ENCODE data around the gene TFF2. TPM values are rescaled to one million over a fixed set of nuclear protein-coding genes. Genes with fewer than 3 reads are reported as not detected.

The TFF2 gene
- total and polyA plus RNA-seq, 2 of the 4 experiments (the other 2 are of a cell fraction): not detected

- H2AK9ac ChIP-seq (replicated peaks; ENCODE audit: low read depth, low read length, poor library complexity): no peak overlapping the region
- H2AFZ ChIP-seq (replicated peaks; ENCODE audit: low read length, poor library complexity): no peak overlapping the region
- H3K4ac ChIP-seq (ENCODE audit: low read depth, low read length): no peak overlapping the region
- no peak overlapping the region for H2BK120ac ChIP-seq (ENCODE audit: low read depth, low read length)
- H4K91ac ChIP-seq (ENCODE audit: insufficient read depth, low read depth, low read length): no peak overlapping the region
- dilution Hi-C loops (cut with HindIII; ENCODE audit: low sequenced_read_pairs, unreplicated experiment) (no loop called here), intact Hi-C loops (cut with micrococcal nuclease) (no loop called here), in situ Hi-C loops (cut with MboI; ENCODE audit: low sequenced_read_pairs) (no loop called here)
- no peak for ATAC-seq (ENCODE audit: low read depth)
- no peak overlapping the region for H3K27ac ChIP-seq (ENCODE audit: insufficient read depth, low read length)
- ChIA-PET POLR2A (ENCODE audit: unreplicated experiment) (no interaction called here), CTCF (no interaction called here)
- TF ChIP-seq CHD1 (IDR thresholded peaks at IDR 0.05; ENCODE audit: low read depth, low read length): no peak
- no peak for TF ChIP-seq NFE2L2 (IDR thresholded peaks at IDR 0.05; ENCODE audit: low read depth, low read length)
- no peak for TF ChIP-seq RCOR1 (IDR thresholded peaks at IDR 0.05; ENCODE audit: insufficient replicate concordance, low read length)
- TF ChIP-seq CTCF (conservative IDR thresholded peaks at IDR 0.05; ENCODE audit: low read depth, low read length): no peak
- no peak for TF ChIP-seq MAFK (IDR thresholded peaks at IDR 0.05; ENCODE audit: low read depth, low read length)
- TF ChIP-seq RAD21 (IDR thresholded peaks at IDR 0.05; ENCODE audit: low read length): no peak
- no peak for TF ChIP-seq MXI1 (IDR thresholded peaks at IDR 0.05; ENCODE audit: borderline replicate concordance, low read depth, low read length)
- TF ChIP-seq ELK1 (IDR thresholded peaks at IDR 0.05; ENCODE audit: borderline replicate concordance, low read depth, low read length): no peak
- no peak for TF ChIP-seq POLR2A (IDR thresholded peaks at IDR 0.05; ENCODE audit: low read depth, low read length)
- no peak for TF ChIP-seq RFX5 (IDR thresholded peaks at IDR 0.05; ENCODE audit: low read depth, low read length)
- no peak for TF ChIP-seq BHLHE40 (IDR thresholded peaks at IDR 0.05; ENCODE audit: low read depth, low read length)
- no peak for TF ChIP-seq USF2 (IDR thresholded peaks at IDR 0.05; ENCODE audit: low read depth, low read length)
- TF ChIP-seq FOS (IDR thresholded peaks at IDR 0.05; ENCODE audit: low read depth, low read length): no peak
- no peak for TF ChIP-seq SMC3 (IDR thresholded peaks at IDR 0.05; ENCODE audit: low read depth, low read length)
- TF ChIP-seq MAZ (IDR thresholded peaks at IDR 0.05; ENCODE audit: borderline replicate concordance, low read depth, low read length): no peak
- TF ChIP-seq CEBPB (IDR thresholded peaks at IDR 0.05; ENCODE audit: low read depth, low read length): no peak
- no peaks in the 10 kb centered on the region for H4K20me1 ChIP-seq (ENCODE audit: insufficient read depth, low read length)
- no peak overlapping the region for H3K4me2 ChIP-seq (ENCODE audit: low read depth, low read length)
- H4K8ac ChIP-seq (ENCODE audit: low read depth in 2 of 2, low read length in 2 of 2): no peak overlapping the region
- H3K4me3 ChIP-seq (ENCODE audit: insufficient read depth, low read depth, low read length): no peak overlapping the region
- no peaks in the 10 kb centered on the region for H3K9me1 ChIP-seq (ENCODE audit: insufficient read depth, low read length)
- H3K23ac ChIP-seq (ENCODE audit: low read depth, low read length): no peak overlapping the region
- no peaks in the 10 kb centered on the region for H3K79me1 ChIP-seq (ENCODE audit: low read depth in 1 of 2, low read length in 2 of 2)
- no peak overlapping the region for H3K18ac ChIP-seq (ENCODE audit: low read depth, low read length)
- H2BK5ac ChIP-seq (ENCODE audit: low read depth, low read length, poor library complexity, severe bottlenecking): no peak overlapping the region
- no peak overlapping the region for H3K14ac ChIP-seq (replicated peaks; ENCODE audit: low read depth, low read length)
- no peak overlapping the region for H3K9ac ChIP-seq (ENCODE audit: low read depth, low read length)
- peaks cover 17% of the 10 kb centered on the region; the same call in 1 of the 2 replicates for H3K27me3 ChIP-seq (ENCODE audit: control insufficient read depth, insufficient read depth, low read length)
- no peak overlapping the region for H4K5ac ChIP-seq (ENCODE audit: low read depth, low read length)
- H2BK15ac ChIP-seq (ENCODE audit: low read depth, low read length): no peak overlapping the region
- no TSS peak for BruUV-seq (replicated peaks)
- no peaks in the 10 kb centered on the region for H3K4me1 ChIP-seq (ENCODE audit: control insufficient read depth, insufficient read depth, low read length)
- H2AK5ac ChIP-seq (ENCODE audit: low read depth, low read length): no peak overlapping the region
- no peak overlapping the region for H3K56ac ChIP-seq (ENCODE audit: extremely low read depth, insufficient read depth, low read length)
- H3K36me3 ChIP-seq (ENCODE audit: control insufficient read depth, insufficient read depth, low read length): no peaks in the 10 kb centered on the region
- WGBS, 2 experiments (ENCODE audit: extremely low coverage in 2 of 2, insufficient read length in 1 of 2): no CpG with 5 or more reads among the region's 11 CpGs
- H3K9me3 ChIP-seq (ENCODE audit: control insufficient read depth, insufficient read depth, low read length): no peaks in the 10 kb centered on the region; the same call in 1 of the 2 replicates
- no peak for DNase-seq
- H2BK20ac ChIP-seq (ENCODE audit: low read depth, low read length): no peak overlapping the region
These were observed 380 bp downstream of the TFF2 start for GRCh38 chr21:42350318-42350910.
